BJ (cell line): ENCODE measurements around the gene C3orf20. TPM values are rescaled to one million over a fixed set of nuclear protein-coding genes. Genes with fewer than 3 reads are reported as not detected.

Experiments used
- CTCF ChIA-PET: fragments of 350-600 bp; formaldehyde crosslinking; extraction: SDS; loops from one replicate; lab custom pipeline; 2021; ENCODE audit warnings: antibody characterized with exemption, inconsistent platforms; lab: Yijun Ruan, JAX
- POLR2A ChIA-PET: fragments of 300-600 bp; sonication (Branson Sonifier 250); formaldehyde crosslinking; extraction: SDS; loops from one replicate; lab custom pipeline; 2021; ENCODE audit warnings: antibody characterized with exemption; lab: Charles Lee
- DNase-seq: peaks from one replicate; pipeline ENCODE4 v3.0.0-alpha.2; 2011; ENCODE audit warnings: low read depth
- H3K27me3 ChIP-seq: 2 replicates; pipeline ENCODE4 v1.6.0; 2011; ENCODE audit warnings: low read length; ENCODE audit not compliant: control insufficient read depth, insufficient read depth
- H3K36me3 ChIP-seq: 2 replicates; pipeline ENCODE4 v1.5.1; 2011; ENCODE audit warnings: low read length; ENCODE audit not compliant: control insufficient read depth, insufficient read depth
- H3K4me3 ChIP-seq: 2 replicates; pipeline ENCODE4 v1.5.1; 2011; ENCODE audit warnings: low read depth, mild to moderate bottlenecking, control low read depth, low read length
- polyA plus RNA-seq: library from polyadenylated mRNA; depleted of rRNA; stranded (reverse); fragments of >200 nt; gene quantifications from 2 replicates; pipeline ENCODE4 v1.2.3, GENCODE V29; 2011
- TF ChIP-seq, protein P1 (sequence below): IDR thresholded peaks from 2 replicates; pipeline ENCODE4 v1.5.1; 2011; ENCODE audit warnings: low read depth, mild to moderate bottlenecking, control low read depth, inconsistent platforms, low read length, moderate library complexity; ENCODE audit not compliant: insufficient read depth

C3orf20 gene
- polyA plus RNA-seq, 1 experiment, result not detected

DNA sequence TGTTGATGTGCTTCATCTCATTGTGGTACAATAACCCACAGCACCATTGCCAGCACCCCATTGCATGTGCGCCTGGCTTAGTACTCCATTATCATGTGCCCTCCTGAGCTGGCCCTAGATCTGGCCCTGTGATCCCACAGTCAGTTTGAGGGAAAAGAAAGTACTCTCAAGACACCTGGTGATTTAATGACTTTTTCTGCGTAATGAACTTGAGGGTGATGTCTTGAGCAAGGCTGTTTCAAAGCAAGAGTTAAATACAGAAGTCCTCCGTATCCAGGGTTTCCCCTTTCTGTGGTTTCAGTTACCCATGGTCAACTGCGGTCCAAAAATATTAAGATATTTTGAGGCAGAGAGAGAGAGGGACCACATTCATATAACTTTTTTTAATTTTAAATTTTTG lies 16.3 kb downstream of the C3orf20 start:
- DNase-seq, result no peak
- TF ChIP-seq, protein P1, sequence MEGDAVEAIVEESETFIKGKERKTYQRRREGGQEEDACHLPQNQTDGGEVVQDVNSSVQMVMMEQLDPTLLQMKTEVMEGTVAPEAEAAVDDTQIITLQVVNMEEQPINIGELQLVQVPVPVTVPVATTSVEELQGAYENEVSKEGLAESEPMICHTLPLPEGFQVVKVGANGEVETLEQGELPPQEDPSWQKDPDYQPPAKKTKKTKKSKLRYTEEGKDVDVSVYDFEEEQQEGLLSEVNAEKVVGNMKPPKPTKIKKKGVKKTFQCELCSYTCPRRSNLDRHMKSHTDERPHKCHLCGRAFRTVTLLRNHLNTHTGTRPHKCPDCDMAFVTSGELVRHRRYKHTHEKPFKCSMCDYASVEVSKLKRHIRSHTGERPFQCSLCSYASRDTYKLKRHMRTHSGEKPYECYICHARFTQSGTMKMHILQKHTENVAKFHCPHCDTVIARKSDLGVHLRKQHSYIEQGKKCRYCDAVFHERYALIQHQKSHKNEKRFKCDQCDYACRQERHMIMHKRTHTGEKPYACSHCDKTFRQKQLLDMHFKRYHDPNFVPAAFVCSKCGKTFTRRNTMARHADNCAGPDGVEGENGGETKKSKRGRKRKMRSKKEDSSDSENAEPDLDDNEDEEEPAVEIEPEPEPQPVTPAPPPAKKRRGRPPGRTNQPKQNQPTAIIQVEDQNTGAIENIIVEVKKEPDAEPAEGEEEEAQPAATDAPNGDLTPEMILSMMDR, result no peak
- H3K4me3 ChIP-seq, result no peak overlapping the region
- H3K36me3 ChIP-seq, result no peaks in the 10 kb centered on the region
- no peaks in the 10 kb centered on the region; the same call in 1 of the 2 replicates for H3K27me3 ChIP-seq
- CTCF ChIA-PET, result no interaction called here
- POLR2A ChIA-PET, result no interaction called here

DNA sequence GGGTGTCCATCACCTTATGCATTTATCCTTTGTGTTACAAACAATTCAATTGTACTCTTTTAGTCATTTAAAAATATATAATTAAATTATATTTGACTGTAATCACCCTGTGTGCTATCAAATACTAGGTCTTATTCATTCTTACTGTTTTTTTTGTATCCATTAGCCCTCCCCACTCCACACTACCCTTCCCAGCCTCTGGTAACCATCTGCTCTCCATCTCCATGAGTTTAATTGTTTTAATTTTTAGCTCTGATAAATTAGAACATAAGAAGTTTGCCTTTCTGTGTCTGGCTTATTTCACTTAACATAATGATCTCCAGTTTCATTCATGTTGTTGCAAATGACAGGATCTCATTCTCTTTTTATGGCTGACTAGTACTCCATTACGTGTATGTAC lies 16.8 kb downstream of the C3orf20 start:
- CTCF ChIA-PET, result no interaction called here

DNA sequence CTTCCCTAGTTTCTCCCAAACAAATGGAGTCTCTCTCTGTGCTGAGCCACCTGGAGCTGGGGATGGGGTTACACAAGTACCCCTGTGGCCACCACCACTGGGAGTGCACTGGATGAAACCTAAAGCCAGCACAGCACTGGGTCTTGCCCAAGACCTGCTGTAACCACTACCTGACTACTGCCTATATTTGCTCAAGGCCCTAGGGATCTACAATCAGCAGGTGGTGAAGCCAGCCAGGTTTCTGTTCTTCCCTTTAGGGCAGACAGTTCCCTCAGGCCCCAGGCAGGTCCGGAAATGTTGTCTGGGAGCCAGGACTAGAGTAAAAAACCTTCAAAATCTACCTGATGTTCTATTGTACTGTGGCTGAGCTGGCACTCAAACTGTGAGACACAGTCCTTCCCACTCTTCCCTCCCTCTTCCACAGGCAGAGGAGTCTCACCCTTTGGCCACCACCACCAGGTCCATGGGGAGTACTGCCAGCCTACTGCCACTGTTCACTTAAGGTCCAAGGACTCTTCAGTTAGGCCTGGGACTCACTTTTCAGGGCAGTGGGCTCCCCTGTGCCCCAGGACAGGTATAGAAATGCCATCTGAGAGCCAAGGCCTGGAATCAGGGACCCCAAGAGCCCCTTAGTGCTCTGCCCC lies 23.8 kb downstream of the C3orf20 start:
- POLR2A ChIA-PET, result no interaction called here
- H3K4me3 ChIP-seq, result no peak overlapping the region
- CTCF ChIA-PET, result no interaction called here
- no peaks in the 10 kb centered on the region for H3K36me3 ChIP-seq
- TF ChIP-seq, protein P1, result no peak
- H3K27me3 ChIP-seq, result no peaks in the 10 kb centered on the region
- no peak for DNase-seq

More for the DNA sequence above, 16.8 kb downstream of the C3orf20 start:
- POLR2A ChIA-PET, result no interaction called here
- no peak for DNase-seq
- no peaks in the 10 kb centered on the region; the same call in 1 of the 2 replicates for H3K27me3 ChIP-seq
- H3K36me3 ChIP-seq, result no peaks in the 10 kb centered on the region
- H3K4me3 ChIP-seq, result no peak overlapping the region
- TF ChIP-seq, protein P1, result no peak

DNA sequence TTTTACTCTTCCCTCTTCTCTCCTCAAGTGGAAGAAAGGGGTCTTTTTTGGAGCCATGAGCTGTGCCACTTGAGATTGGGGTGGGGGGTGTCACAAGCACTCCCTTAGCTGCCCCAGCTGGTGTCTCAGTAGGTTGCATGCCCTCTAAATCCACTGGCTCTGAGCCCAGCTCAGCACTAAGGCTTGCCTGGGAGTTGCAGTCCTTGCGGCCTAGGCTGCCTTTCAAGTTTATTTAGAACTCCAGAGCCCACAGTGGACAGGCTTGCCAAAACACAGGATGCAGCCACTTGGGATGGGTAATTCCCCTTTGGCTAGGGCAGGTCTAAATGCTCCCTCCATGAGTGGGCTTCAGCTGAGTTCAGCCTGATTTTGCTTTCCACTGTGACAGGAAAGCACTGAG lies 24.7 kb downstream of the C3orf20 start:
- POLR2A ChIA-PET, result no interaction called here
- no peak for DNase-seq
- CTCF ChIA-PET, result interaction anchor here (1.0 kb wide), 1 partner anchor 23 kb away, joined by 3 read pairs; no protein-coding TSS in a partner anchor

DNA sequence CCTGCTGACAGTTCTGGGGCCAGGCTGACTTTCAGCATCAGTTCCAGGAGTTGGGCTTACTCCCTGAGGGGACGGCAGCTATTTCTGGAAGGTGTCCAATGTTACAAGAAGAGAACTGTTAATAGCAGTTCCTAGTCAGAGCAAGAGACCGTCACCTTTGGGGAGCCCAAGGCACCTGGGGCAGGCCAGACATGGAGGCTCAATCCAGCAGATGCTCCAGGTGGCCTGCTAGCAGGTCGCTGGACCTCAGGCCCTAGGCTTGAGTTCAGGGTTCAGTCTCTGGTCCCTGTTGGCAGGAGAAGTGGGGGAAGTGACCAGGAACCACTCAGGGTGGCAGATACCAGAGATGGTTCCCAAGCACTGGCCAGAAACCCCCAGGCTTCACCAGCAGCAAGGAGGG lies 25.9 kb downstream of the C3orf20 start:
- ChIA-PET CTCF (no interaction called here), POLR2A (no interaction called here)
- TF ChIP-seq, protein P1, result no peak
- Histone ChIP-seq H3K36me3 (no peaks in the 10 kb centered on the region), H3K4me3 (no peak overlapping the region), H3K27me3 (no peaks in the 10 kb centered on the region)
- DNase-seq, result no peak

More for the DNA sequence above, 24.7 kb downstream of the C3orf20 start:
- Histone ChIP-seq H3K36me3 (no peaks in the 10 kb centered on the region), H3K4me3 (no peak overlapping the region), H3K27me3 (no peaks in the 10 kb centered on the region)
- TF ChIP-seq, protein P1, result no peak
